HG03066 (cell line): Measurements from ENCODE around the gene LRP1B.

ENCODE experiments used
- ATAC-seq: cut with Tn5 transposase; IDR thresholded peaks from one replicate; pipeline ENCODE4 v1.9.1; 2021; ENCODE audit warnings: low read depth; ENCODE audit not compliant: unreplicated experiment

Gene LRP1B

DNA sequence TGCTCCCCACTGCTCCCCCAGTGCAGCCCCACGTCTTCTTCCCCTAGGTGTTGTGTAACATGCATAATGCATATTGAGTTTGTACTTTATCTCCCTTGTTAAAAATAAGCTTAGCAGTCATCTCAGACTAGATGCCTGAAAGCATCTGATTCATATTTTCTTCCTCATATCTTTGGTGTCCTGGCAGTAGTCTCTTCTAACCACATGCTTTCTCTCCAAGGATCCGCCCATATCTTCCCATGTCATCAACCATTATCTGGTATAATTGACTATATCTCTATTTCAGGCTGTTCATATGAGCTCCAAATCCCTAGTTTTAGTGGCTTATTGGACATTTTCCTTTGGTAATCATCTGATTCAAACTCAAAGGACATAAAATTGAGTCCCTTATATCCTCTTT lies 426.3 kb downstream of the LRP1B start:
- no peak for ATAC-seq

DNA sequence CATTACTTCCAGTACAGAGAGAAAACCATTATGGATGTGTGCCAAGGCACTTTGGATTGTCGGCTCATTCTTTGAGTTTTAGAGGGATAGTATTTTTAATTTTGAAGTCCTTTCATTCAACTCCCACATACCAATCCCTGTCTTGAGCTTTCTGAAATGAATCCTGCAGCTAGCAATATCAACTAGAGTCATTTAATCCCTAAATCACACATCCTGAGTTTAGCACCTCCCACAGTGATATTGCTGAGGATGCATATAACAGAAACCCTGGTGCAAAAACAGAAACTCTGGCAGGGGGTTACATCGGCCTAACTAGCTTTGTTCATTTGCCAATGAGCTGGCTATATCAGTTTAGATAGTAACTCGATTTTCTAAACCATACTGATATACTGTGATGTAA lies 427.3 kb downstream of the LRP1B start:
- ATAC-seq: no peak

GRCh38 chr2:141701618-141702017 lies 429.2 kb downstream of the LRP1B start:
- ATAC-seq: no peak

- ATAC-seq: no peak
Measured at GRCh38 chr2:141699573-141699972, 431.2 kb downstream of the LRP1B start.

DNA sequence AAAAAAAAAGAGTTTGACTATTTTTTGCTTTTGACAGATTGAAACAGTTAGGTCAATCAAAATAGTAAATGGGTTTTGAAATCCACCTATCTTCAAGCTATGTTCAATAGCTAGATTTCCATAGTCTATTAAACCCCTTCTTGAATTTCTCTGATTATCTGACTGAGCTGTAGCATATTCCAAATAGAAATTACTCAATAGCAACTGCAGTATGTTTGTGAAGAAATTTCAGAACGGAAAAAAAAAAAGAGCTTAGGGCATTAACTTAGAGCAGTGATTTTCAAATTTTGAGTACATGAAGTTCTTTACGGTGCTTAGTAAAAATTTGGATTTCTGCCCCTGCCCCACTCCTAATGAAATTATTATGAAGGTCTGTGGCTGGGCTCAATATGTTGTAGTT lies 432.3 kb downstream of the LRP1B start:
- ATAC-seq: no peak

DNA sequence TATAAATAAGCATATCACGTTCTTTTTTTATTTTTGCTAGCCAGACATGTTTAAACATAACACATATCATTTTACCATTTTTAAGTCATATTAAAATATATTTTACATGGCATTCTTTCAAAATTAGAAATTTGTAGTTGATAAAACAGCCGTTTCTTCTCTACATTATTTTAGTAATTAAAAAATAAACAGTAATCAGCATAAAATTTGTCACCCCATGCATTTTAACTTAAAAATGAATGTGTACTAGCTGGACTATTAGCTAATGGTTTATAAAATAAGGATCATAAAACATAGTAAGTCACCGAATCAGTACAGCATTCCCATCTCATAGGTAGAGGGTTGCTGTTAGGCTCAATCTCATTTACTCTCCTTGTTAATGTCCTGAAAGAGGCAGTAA lies 433.8 kb downstream of the LRP1B start:
- ATAC-seq: no peak

GRCh38 chr2:141694180-141694579 lies 436.6 kb downstream of the LRP1B start:
- ATAC-seq: no peak

DNA sequence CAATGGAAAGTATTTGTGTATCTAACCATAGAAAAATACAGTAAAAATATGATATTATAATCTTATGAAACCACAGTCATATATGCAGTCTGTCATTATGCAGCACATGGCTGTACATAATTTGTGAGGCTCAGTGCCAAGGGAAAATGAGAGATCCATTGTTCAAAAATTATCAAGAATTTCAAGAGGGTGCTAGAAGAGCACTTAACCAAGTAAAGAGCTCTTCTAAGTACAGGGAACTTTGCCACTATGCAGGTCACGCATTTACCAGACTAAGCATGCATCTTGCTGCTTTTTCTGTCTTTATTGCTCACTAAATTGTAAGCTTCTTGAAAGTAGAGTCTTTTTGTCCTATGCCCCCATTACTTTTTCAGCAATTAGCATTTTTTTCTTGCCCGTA lies 438.0 kb downstream of the LRP1B start:
- ATAC-seq: no peak

- no peak for ATAC-seq
Measured at GRCh38 chr2:141676139-141676538, 454.7 kb downstream of the LRP1B start.

GRCh38 chr2:141666191-141666590 lies 464.6 kb downstream of the LRP1B start:
- ATAC-seq: no peak

- no peak for ATAC-seq
Measured at GRCh38 chr2:141660232-141660631, 470.6 kb downstream of the LRP1B start.

DNA sequence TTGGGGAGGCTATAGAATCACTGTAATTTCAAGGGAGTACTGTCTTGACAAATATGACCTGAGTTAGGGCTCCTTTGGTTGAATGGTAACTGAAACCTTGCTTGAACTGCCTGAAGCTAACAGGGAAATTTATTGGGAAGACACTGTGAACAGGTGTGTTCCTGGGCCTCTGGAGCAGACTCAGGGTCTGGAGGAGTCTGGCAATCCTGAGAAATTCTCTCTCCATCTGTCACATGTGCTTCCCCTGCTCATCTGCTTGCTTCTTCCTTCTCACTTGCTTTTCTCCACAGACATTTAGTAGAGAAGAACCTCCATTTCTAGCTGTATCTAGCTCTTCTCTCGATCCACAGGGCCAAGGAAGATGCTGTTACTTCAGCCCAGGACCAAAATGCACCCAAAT lies 476.5 kb downstream of the LRP1B start:
- no peak for ATAC-seq

GRCh38 chr2:141653184-141653583 lies 477.6 kb downstream of the LRP1B start:
- no peak for ATAC-seq

DNA sequence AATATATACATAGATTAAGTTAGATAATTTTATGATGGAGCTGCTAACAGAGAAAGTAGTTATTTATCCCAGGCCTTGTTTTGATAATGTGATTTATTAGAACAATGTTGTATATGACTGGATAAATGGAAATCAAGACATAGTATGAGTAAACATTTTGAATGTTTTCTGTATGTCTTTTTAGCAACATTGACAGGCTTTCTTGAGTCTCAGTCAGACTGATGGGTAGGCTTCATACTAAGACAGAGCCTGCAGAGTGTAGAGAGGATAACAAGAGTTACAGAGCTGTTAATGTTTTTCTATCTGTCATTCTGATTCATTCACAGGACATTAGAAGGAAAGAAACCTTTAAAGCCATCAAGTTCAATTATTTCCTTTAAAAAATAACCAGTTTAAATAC lies 478.5 kb downstream of the LRP1B start:
- ATAC-seq: no peak

- no peak for ATAC-seq
Measured at GRCh38 chr2:141647353-141647752, 483.5 kb downstream of the LRP1B start.

DNA sequence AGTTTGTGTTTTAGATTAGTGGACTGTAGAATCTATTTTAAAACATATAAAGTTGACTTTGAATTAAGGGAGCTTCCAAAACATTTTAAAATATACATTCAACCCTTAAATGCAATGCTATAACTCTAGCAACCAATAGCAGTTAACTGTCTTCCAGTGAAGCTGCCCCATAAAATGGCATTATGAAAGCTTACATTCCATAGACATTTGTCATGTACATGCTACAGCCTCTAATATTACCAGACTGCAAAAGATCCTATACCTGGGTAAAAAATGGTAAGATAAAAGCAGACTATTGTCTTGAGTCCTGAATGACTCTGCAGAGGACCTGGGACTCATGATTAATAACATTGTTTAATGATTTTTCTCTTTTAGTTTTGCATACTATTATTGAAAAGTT lies 489.4 kb downstream of the LRP1B start:
- no peak for ATAC-seq

DNA sequence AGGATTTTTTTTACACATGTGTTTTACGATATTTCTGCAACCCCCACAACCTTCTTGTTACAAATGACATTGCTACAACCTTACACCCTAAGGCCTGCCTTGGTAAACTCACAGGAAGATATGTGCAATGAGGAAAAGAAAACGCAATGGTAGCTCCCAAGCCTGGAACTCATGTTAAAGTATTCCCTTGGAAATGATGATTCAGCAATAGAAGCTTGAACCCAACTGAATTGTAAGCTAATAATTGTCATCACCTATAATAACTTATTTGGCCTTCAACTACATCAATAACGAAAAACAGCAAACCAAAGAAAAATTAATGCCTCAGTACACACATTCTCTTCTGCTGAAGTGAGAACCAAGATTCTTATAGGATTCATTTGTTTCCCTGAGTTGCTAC lies 491.0 kb downstream of the LRP1B start:
- no peak for ATAC-seq

GRCh38 chr2:141633132-141633531 lies 497.7 kb downstream of the LRP1B start:
- ATAC-seq: no peak

DNA sequence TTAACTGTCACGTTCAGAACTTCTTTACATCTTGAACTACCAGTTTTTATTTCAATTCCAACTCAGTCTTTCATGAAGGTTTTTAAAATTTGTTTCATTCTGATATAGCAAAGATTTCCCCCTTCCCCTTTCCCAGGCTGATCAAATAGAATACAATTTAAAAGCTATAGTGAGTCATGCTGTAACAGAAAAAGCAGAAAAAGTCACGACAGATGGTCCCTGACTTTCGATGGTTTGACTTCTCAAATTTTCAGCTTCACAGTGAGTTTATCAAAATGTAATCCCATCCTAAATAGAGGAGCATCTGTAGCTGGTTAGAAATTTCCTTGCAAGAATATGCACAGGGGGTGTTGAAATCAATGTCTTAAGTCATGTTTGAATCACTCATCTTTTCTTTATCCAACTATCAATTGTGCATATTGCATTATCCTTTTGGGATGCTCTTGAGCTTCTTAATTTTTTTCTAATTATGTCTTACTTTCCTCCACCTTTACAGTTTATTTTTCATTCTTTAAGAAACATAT lies 500.3 kb downstream of the LRP1B start:
- no peak for ATAC-seq

DNA sequence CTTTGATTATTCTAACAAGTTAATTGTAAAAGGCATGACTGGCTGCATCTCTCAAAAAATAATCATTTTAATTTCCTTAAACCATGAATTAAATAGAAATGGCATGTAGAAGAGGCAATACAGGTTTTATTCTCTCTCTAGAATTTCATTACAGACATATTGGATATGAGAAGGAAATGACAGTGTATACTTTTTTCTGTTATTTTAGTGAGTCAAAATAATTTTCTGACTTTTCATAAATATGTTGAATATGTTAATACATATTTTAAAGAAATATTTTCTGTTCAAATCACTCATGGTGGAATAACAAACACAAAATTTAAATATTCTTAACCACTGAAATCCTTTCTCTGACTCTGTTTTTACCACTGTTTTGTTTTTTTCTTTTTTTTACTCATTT lies 510.4 kb downstream of the LRP1B start:
- ATAC-seq: no peak

DNA sequence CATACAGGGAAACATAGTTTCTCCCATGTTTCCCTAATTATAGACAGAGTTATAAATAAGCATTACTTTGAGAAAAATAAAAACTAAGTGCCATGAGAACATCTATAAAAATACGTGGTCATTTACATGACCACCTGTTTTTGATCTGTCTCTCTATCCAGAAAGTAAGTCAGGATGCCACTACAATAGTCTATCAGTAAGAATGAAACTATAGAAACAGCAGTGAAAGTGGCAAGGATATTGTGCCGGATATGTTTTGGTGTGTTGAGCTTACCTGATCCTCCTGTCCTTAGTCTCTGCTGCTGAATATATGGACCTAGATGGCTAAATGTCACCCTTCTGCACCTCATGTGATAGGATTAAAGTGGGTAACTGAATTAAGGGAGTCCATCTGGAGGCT lies 512.4 kb downstream of the LRP1B start:
- ATAC-seq: no peak

GRCh38 chr2:141611981-141612380 lies 518.8 kb downstream of the LRP1B start:
- no peak for ATAC-seq

DNA sequence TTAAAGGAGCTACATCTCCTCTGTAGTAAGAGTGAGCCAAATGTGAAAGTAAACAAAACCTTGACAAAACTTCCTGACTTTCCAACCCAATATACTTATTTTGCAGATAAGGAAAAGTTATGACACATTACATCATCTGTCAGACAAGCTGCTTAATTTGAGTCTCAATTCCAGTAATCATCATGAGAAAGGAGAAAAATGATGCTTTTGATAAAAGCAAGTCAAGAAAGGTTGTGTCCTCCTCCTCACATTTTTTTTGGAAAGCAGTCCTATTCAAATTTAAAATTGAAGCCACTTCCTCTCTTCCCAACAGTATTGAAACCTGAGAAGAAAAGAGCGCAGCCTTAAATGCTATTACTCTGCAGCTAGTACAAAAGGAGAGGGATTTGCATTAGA lies 519.6 kb downstream of the LRP1B start:
- no peak for ATAC-seq
